NCI-H2029 treated with DMSO at 0.1 percent for 48 hours (cell line): ENCODE measurements around the gene SH3BP5L.

Experiments used
- DNase-seq: peaks from one replicate; lab custom pipeline; 2025; lab: John Stamatoyannopoulos, UW

SH3BP5L gene

GRCh38 chr1:248776991-248777390 lies 48.7 kb downstream of the SH3BP5L start:
- DNase-seq: no peak

GRCh38 chr1:248775441-248775840 lies 50.3 kb downstream of the SH3BP5L start:
- no peak for DNase-seq
